GM18861 (cell line): ENCODE measurements around the gene KRTAP19-8.

Experiments used
- ATAC-seq: cut with Tn5 transposase; IDR thresholded peaks from one replicate; pipeline ENCODE4 v1.9.1; 2021; ENCODE audit not compliant: unreplicated experiment

KRTAP19-8 gene, protein sequence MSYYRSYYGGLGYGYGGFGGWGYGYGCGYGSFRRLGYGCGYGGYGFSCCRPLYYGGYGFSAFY

GRCh38 chr21:31038376-31038775 lies at the start of gene KRTAP19-8:
TSS of gene KRTAP19-8 (minus strand) at chr21:31038476. CDS start at chr21:31038443, 33 bp downstream.
- ATAC-seq, result no peak

DNA sequence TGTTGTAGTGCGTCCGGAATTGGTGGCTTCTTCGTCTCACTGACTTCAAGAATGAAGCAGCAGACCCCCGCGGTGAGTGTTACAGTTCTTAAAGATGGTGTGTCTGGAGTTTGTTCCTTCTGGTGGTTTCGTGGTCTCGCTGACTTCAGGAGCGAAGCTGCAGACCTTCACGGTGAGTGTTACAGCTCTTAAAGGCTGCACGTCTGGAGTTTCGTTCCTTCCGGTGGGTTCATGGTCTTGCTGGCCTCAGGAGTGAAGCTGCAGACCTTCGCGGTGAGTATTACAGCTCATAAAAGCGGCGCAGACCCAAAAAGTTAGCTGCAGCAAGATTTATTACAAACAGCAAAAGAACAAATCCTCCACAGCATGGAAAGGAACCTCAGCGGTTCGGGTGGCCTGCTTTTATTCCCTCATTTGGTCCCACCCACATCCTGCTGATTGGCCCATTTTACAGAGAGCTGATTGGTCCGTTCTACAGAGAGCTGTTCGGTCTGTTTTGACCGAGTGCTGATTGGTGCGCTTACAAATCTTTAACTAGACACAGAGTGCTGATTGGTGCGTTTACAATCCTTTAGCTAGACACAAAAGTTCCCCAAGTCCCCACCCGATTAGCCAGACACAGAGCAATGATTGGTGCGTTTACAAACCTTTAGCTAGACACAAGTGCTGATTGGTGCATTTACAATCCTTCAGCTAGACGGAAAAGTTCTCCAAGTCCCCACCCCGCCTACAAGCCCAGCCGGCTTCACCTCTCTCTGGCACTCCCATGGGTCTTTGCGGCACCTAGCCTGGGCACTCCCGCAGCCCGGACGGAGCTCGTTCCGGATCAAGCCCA lies 49.6 kb upstream of the KRTAP19-8 start:
- no peak for ATAC-seq

- ATAC-seq, result no peak
These were observed 46.4 kb upstream of the KRTAP19-8 start for GRCh38 chr21:31084689-31085088.

GRCh38 chr21:31078796-31079195 lies 40.5 kb upstream of the KRTAP19-8 start:
- ATAC-seq, result peak; percentile 58

- ATAC-seq, result peak; percentile 72
These were observed 39.9 kb upstream of the KRTAP19-8 start for GRCh38 chr21:31078216-31078615.

- ATAC-seq, result no peak
These were observed 37.6 kb upstream of the KRTAP19-8 start for GRCh38 chr21:31075848-31076247.

DNA sequence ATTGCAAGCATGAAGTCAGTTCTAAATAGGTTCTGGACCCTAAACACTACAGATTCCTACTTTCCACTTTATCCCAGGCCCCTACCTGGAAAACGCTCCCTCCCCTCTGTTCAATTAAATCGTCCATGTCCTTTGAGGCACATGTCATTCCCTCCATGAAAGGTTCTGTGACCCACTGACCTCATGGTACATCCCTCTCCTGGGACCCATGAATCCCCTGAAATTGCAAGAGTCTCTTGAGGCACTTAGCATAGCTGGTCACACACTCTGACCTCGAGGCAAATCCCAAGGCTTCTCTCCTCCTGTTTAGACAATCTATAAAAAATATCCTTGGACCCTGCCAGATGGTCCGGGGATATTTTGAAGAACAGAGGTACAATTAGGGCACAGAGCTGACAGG lies 34.3 kb upstream of the KRTAP19-8 start:
- ATAC-seq, result no peak

GRCh38 chr21:31064803-31065202 lies 26.5 kb upstream of the KRTAP19-8 start:
- peak; percentile 69 for ATAC-seq

- ATAC-seq, result no peak
These were observed 14.3 kb upstream of the KRTAP19-8 start for GRCh38 chr21:31052489-31053142.

DNA sequence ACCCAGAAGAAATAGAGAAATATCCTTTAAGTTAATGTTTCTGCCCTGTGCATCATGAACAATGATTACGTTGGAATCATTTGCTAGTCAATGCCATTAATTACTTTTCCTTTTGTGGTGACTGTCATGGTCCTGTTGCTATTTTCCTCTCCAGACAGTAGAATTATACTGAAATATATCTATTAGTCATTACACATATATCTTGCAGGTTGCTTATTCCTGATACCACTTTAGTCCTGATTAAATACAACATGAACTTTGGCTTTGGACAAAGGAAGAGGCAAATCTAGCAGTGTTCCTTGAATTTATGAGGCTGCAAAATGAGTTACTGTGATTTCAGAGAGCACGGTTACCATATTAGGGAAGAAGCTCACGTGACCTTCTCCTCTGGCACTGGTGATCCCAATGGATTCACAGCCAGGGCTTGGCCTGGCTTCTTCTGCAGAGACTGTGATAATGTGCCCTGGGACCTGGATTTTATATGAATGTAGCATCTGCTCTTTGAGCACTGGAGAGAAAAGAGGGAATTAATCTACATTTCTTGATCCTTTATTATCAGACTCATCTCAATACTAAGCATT lies 12.4 kb upstream of the KRTAP19-8 start:
- ATAC-seq, result no peak

GRCh38 chr21:31045841-31046240 lies 7.6 kb upstream of the KRTAP19-8 start:
- ATAC-seq, result no peak

DNA sequence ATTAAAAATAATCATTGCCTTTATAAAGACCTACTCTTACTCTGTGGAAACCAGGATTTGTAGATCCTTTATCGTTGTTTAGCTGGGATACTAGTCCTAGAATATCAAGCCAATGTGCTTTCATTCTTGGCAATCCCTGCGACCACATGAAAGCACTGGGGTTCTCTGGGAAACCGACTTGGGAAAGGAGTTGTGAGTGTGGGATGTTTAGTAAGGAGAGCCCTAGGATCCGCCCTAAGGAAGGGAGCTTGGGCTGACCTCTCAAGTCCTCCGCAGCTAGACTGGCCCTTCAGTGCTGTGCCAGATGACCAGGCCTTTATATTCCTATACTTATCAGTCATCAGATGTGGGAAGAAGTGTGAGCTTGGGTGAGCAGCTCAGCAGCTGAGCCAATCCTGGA lies 5.2 kb upstream of the KRTAP19-8 start:
- ATAC-seq, result no peak

GRCh38 chr21:31042080-31042464 lies 3.8 kb upstream of the KRTAP19-8 start:
- ATAC-seq, result peak; percentile 39

- no peak for ATAC-seq
These were observed 3.2 kb upstream of the KRTAP19-8 start for GRCh38 chr21:31041295-31042079.

DNA sequence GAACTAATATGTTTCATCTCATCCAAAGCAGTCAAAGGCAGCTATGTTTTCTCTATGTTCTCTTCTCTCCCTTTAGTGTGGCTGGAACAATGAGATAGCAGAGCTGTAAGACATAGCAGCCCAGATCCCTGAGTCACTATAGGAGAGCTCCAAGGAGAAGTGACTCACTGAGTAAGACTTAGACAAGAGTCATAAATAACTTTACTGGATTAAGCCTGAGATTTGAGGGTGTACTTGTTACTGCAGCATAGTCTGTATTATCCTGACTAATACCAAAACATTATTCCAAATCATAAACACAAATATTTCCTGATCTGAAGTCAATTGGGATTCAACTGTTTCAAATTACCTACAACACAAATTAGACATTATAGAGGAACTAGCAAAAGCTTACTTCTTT lies 3.9 kb downstream of the KRTAP19-8 start:
- no peak for ATAC-seq

DNA sequence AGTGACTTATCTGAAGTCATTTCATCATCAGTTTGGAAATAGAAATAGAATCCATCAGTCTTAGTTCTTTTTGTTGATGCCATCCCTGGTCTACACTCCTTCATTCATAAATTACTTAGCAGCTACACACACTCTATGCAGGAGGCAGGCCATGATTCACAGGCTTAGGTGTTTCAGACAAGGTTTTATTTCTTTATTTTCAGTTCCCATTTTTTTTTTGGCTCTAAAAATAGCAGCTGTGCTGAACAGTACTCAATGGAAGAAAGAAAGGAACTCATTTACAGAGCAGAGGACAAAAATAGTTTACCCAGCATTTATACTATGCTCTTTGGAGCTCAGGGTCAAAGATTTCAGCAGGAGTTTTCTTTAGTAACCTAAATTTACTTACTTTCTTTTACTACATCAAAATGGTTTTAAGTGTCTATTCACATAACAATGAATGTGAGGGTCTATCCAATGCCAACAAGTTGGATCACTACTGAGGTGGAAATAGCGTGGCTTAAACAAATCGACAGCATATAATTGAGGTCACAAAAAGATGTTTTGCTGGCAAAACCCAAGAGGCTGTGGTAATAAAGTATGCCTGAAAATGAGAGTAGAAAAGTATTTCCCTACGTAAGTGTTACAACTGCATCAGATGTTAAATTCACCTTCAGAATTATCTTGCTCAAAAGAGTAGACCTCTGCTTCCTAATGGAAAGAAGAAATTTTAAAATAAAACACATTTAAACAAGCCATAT lies 7.7 kb downstream of the KRTAP19-8 start:
- ATAC-seq, result peak; percentile 84

- no peak for ATAC-seq
These were observed 14.6 kb downstream of the KRTAP19-8 start for GRCh38 chr21:31023680-31024079.

DNA sequence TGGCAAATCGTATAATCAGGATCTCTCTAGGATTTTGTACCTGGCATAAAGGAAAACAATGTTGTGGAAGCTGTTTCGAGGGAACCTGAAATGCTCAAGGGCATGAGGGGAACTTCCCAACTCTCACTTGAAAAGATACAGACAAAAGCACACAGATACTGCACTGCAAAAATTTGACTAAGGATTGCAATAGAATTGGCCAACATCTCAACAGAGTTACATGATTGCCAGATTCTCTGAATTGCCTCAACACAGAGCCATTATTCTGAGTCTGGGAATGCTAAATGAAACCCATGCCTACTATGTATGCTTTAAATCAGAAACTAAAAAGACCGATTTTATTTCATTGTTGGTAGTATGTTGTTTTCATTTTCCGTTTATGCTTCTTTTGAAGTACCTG lies 16.0 kb downstream of the KRTAP19-8 start:
- no peak for ATAC-seq

GRCh38 chr21:31018232-31018631 lies 20.0 kb downstream of the KRTAP19-8 start:
- no peak for ATAC-seq

GRCh38 chr21:31014891-31015290 lies 23.4 kb downstream of the KRTAP19-8 start:
- ATAC-seq, result no peak
